Esophagus squamous epithelium (tissue), 4 donors: ENCODE results near the gene TMEM135.

Experiments
- POLR2A ChIP-seq, 4 donors: fragments of 450-650 bp; IDR thresholded peaks; one replicate each; pipeline ENCODE4 v1.6.1; 2017; ENCODE audit warnings: antibody characterized with exemption in 4 of 4, mild to moderate bottlenecking in 4 of 4, moderate library complexity in 3 of 4
- TF ChIP-seq, protein P1 (sequence below), 6 experiments: fragments of 450-650 bp in 4 of 6; fragments of 200-600 bp in 2 of 6; sonication (generic) in 2 of 6; IDR thresholded peaks; one replicate each; pipeline ENCODE4 v1.5.1; 2016 to 2019; ENCODE audit warnings: antibody characterized with exemption in 6 of 6, mild to moderate bottlenecking in 4 of 6, moderate library complexity in 4 of 6

- TF ChIP-seq, protein P1, sequence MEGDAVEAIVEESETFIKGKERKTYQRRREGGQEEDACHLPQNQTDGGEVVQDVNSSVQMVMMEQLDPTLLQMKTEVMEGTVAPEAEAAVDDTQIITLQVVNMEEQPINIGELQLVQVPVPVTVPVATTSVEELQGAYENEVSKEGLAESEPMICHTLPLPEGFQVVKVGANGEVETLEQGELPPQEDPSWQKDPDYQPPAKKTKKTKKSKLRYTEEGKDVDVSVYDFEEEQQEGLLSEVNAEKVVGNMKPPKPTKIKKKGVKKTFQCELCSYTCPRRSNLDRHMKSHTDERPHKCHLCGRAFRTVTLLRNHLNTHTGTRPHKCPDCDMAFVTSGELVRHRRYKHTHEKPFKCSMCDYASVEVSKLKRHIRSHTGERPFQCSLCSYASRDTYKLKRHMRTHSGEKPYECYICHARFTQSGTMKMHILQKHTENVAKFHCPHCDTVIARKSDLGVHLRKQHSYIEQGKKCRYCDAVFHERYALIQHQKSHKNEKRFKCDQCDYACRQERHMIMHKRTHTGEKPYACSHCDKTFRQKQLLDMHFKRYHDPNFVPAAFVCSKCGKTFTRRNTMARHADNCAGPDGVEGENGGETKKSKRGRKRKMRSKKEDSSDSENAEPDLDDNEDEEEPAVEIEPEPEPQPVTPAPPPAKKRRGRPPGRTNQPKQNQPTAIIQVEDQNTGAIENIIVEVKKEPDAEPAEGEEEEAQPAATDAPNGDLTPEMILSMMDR (IDR thresholded peaks at IDR 0.05), result no peak
- TF ChIP-seq POLR2A (IDR thresholded peaks at IDR 0.05), result no peak
Observed at GRCh38 chr11:87122852-87123251, 85.1 kb downstream of the TMEM135 start.
